GM21619 (cell line): Measurements from ENCODE around the gene MUS81.
"Not testable (repeated sequence)": the region's sequence is repeated elsewhere in the genome, so short reads cannot be mapped to it uniquely, and the experiment has no call there.

ENCODE experiments used
- ATAC-seq: cut with Tn5 transposase; IDR thresholded peaks from one replicate; pipeline ENCODE4 v1.9.1; 2021; ENCODE audit not compliant: unreplicated experiment

Gene MUS81

DNA sequence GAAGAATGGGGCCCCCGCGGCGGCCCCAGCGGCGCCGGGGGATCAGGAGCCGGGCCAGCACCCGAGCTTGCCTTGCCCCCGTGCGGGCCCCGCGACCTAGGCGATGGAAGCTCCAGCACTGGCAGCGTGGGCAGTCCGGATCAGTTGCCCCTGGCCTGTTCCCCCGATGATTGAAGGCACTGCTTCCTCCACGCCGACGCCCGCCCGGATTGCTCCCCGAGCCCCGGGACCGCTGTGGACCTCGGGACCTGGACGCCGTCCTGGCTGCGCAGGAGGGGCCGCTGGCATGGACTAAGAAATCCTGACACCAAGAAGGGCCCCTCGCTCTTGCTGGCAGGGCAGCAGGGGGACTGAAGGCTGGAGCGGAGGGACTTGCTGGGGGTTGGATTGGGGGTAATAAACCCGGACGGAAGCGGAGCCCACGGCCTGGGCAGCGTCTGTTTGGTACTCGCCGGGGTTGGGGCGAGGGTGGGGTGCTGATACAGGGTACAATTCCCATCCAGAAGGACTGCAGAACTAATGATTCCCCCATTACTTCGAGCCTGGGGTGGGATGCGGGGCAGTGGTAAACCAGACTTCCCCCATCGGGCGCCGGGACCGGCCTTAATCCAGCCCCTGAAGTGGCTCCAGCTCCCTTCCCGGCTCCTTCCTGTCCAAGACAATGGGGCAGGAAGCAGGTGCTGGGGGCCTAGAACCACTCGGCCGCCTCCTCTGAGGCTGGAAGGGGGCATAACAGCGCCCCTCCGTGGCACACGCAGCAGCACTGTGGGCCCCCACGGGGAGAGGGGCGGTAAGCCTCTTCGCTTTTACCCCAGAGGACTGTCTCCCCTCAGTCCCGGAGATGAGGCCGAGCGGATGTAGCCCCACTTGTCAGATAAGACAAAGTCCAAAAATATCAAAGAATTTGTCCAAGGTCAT lies 31.2 kb downstream of the MUS81 start:
- ATAC-seq, result no peak

GRCh38 chr11:65892137-65892540 lies 31.9 kb downstream of the MUS81 start:
- not testable (repeated sequence) for ATAC-seq

GRCh38 chr11:65892661-65893317 lies 32.6 kb downstream of the MUS81 start:
- ATAC-seq, result no peak

DNA sequence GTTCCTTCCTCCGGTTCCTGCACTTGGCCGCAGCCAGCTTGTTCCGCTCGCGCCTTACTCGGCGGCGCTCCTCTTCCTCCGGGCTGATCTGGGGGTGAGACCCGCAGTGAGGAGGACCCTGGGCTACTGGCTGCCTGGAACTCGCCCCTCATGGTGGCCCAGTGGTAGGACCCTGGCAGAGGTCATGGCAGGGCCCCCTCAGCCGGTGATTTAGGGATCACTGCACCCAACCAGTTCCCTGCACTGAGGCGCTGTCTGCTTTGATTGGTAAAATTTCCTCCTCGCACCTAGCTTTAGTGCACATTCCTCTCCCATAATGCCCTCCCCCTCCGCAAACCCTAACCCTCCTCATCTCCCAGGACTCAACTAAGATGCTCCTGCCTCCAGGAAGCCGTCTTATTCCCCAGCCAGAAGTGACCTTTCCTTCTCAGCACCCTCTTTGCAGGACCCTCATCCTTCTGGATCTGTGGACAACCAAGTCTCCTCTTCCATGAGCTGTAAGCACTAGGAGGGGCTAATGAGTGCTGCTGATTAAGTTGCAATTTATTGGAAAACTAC lies 33.9 kb downstream of the MUS81 start:
- no peak for ATAC-seq

DNA sequence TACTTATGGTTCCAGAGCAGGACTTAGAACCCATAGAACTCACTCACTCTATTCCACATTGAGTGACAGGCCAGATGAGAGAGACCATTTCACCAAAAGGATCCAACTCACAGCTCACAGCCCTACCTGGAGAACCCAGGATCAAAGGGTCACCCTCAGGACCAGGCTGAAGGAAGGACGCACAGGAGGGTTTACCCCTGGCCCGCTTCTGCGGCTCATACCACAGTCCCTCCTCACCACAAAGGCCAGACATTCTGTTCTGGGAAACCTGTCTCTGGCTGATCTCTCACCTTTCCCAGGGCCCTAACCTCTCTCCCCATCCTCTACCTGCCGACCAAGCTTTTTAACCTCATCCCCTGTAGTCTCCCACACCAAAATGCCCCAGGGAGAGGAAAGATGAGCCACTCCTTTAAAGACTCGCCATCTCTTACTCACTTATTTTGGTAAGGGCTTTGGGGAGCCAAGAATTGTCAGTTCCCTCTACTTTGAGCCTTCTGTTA lies 35.3 kb downstream of the MUS81 start:
- no peak for ATAC-seq

GRCh38 chr11:65896034-65896999 lies 36.1 kb downstream of the MUS81 start:
- no peak for ATAC-seq

GRCh38 chr11:65897020-65897471 lies 36.8 kb downstream of the MUS81 start:
- ATAC-seq, result no peak

GRCh38 chr11:65898656-65899355 lies 38.6 kb downstream of the MUS81 start:
- ATAC-seq, result no peak

DNA sequence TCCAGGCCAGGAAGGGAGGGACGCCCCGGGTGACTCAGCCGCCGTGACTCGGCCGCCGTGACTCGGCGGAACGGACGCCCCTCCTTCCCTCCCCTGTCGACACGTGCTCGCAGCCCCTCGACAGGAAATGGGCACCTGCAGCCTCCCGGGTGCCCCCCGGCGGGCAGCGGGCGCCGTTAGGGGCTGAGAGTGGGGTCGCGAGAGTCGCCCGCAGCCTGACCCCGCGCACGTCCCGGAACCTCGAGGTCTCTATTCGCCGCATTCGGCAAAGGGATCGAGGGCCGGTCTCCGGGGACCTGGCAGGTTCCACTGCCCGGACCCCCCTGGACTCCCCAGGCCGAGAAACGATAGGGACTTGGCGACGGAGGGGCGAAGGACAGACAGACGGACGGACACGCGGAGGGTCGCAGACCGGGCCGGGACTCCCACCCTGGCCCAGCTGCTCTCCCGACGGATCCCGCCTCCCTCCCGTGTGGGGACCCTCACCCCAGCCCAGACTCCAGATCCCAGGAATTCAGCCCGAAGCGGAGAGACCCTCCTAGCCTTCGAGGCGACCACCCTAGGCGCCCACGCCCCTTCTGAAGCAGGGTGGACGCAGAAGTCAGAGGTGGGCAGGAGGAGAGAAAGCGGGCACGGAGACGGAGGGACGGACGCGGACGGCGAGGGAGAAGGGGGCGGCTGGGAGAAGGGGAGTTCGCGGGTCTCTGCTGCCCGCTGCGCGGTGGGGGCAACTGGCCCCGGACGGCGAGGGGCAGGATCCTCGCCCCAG lies 39.3 kb downstream of the MUS81 start:
- ATAC-seq, result no peak

- peak; percentile 75 for ATAC-seq
Measured at GRCh38 chr11:65900125-65900898, 40.1 kb downstream of the MUS81 start, which contains the start of gene FOSL1. Gene FOSL1 (minus strand): TSS chr11:65900388. CDS start chr11:65900339, 49 bp downstream.

- ATAC-seq, result no peak
Measured at GRCh38 chr11:65900899-65901180, 40.6 kb downstream of the MUS81 start.

GRCh38 chr11:65903068-65903481 lies 42.8 kb downstream of the MUS81 start:
- ATAC-seq, result no peak

DNA sequence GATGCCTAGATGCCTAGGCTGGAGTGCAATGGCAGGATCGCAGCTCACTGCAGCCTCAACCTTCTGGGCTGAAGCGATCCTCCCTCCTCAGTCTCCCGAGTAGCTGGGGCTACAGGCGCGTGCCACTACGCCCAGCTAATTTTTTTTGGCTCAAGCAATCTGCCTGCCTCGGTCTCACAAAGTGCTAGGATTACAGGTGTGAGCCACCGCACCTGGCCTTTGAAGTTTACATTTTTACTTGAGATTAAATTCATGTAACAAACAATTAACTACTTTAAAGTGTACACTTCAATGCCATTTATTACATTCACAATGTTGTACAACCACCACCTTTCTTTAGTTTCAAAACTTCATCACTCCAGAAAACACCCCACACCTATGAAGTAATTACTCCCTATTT lies 43.5 kb downstream of the MUS81 start:
- no peak for ATAC-seq

DNA sequence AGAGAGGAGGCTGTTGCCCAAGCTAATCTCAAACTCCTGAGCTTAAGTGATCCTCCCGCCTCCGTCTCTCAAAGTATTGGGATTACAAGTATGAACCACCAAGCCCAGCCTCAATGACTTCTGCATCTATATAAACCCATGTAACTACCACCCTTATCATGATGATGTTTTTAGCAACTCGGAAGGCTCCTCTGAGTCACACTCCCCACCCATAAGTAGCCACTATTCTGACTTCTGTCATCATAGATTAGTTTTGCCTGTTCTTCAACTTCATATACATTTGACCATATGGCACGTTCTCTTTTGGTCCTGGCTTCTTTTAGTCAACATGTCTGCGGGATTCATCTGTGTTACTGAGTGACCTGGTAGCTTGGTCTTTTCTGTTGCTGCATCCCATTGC lies 46.4 kb downstream of the MUS81 start:
- ATAC-seq, result no peak

DNA sequence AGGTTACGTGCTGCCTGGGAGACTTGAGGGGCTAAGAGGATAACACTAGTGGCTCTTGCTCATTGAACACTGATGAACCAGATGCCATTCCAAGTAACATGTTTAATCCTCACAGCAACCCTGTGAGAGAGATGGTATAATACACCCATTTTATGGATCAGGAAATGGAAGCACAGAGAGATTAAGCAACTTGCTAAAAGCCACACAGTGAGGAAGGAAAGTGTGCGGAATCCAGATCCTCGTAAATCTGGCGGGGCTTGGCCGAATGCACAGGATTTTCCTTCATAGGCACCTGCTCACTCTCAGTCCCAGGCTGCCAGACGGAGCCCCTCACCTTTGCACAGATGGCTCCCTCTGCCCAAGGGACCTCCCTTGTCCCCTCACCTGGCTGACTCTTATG lies 47.6 kb downstream of the MUS81 start:
- no peak for ATAC-seq

DNA sequence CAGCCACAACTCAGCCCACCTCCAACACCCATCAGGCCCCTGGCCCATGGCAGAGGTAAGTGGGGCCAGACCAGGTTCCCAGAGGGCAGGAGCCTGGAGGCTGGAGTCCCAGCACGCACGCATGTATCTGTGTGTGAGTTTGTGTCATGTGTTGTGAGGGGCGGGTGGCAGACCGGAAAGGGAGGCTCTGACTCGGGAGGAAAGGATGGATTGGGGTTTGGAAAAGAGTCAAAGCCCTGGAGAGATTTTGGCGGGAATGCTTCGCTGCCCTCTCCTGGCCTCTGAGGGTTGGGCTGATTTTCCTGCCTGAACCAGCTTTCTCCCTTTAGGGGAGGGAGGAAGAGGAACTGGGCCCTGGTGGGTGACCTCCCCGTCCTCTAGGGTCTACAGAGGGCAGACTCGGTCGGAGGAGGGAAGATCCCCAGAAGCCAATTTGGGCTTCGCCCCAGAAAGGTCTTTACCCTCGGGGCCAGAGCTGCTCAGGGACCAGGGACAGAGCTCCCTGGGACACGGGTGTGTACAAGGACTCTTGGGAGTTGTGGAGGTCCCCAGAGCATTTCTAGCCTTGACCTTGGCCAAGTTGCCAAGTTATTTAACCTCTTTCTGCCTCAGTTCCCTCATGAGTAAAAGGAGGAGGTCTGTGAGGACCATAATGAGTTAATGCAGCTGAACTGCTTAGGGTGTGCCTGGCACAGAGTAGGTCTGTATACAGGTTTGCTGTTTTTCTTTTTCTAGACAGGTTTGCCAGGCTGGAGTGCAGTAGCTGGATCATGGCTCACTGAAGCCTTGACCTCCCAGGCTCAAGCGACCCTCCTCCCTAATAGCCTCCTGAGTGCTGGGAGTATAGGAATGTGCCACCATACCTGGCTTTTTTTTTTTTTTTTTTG lies 51.7 kb downstream of the MUS81 start:
- no peak for ATAC-seq

DNA sequence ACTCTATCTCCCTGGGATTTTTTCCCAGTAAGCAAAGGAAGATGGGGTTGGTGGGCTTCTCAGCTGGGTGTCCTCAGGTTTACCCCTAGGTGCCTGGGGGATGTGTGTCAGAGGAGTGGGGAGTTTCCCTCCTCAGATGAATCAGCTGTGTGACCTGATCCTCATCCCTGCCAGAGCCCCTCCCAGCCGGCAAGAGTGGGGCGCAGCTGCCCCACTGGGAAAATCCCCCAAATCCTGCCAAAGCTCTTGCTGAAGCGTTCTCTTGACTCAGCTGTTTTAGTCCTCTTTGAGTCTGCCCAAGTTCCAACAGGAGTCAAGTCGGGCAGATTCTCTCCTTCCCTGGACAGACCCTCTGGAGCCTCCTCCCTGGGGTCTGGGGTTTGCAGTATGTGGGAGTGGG lies 52.6 kb downstream of the MUS81 start:
- no peak for ATAC-seq
